GM18858 (cell line): ENCODE measurements around the gene CCDC148.
"Not testable (repeated sequence)": the region's sequence is repeated elsewhere in the genome, so short reads cannot be mapped to it uniquely, and the experiment has no call there.

Source experiments
- ATAC-seq: cut with Tn5 transposase; IDR thresholded peaks from one replicate; pipeline ENCODE4 v1.9.1; 2021; ENCODE audit not compliant: unreplicated experiment

Gene CCDC148

DNA sequence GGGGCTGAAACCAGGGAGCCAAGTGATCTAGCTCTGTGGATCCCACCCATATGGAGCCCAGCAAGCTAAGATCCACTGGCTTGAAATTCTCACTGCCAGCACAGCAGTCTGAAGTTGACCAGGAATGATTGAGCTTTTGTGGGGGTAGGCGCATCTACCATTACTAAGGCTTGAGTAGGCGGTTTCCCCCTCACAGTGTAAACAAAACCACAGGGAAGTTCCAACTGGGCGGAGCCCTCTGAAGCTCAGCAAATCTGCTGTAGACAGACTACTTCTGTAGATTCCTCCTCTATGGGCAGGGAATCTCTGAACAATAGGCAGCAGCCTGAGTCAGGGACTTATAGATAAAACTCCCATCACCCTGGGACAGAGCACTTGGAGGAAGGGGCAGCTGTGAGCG lies 96.7 kb downstream of the CCDC148 start:
- no peak for ATAC-seq

DNA sequence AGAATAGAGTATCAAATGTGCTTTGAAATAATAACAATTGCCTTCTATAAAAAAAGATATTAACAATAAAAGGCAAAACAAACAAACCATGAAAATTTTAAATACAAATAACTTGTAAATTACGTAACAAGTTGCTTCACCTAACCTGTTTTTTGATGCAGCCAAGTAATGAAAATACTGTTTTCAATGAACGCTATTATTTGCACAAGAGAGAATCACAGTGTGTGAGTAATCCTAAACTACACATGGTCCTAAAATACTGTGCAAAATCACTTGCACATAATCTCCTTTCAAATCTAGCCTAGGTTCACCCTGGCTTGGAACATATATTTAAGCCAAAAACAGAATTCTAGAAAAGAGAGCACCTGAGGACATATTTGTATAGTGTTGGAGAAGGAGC lies 98.9 kb downstream of the CCDC148 start:
- no peak for ATAC-seq

DNA sequence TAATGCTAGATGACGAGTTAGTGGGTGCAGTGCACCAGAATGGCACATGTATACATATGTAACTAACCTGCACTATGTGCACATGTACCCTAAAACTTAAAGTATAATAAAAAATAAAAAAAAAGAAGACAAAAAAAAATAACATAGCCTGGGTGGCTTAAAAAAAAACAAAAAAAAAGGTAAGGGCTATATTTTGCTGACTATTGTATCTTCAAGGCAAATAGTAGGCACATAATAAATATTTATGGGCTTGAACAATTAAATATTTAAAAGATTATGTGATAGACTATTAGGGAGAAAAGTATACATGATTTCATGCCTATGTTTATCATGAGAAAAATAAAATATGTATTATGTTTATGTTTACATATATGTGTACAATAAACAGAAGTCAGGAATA lies 99.4 kb downstream of the CCDC148 start:
- ATAC-seq: no peak

DNA sequence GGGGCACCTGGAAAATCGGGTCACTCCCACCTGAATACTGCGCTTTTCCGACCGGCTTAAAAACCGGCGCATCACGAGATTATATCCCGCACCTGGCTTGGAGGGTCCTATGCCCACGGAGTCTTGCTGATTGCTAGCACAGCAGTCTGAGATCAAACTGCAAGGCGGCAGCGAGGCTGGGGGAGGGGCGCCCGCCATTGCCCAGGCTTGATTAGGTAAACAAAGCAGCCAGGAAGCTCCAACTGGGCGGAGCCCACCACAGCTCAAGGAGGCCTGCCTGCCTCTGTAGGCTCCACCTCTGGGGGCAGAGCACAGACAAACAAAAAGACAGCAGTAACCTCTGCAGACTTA lies 105.1 kb downstream of the CCDC148 start:
- not testable (repeated sequence) for ATAC-seq

- not testable (repeated sequence) for ATAC-seq
These were observed 105.6 kb downstream of the CCDC148 start for GRCh38 chr2:158350751-158351465.

DNA sequence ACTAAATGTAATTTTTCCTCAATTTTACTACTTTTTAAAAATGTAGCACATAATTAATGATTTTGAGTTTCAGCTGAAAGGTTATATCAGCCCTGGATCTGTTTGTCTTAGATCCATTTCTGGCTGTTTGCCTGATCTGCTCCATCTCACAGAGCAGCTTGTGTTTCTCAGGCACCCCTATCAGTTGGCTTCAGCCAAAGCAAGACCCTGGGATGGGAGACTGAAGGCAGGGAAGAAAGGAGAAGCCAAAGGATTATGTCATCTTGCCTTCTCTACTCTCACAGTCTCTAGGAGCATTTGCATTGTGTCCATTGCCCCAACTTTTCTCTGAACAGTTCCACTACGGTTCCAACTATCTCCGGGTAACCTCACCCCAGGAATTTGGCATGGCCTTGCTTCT lies 110.5 kb downstream of the CCDC148 start:
- ATAC-seq: no peak

GRCh38 chr2:158339513-158339912 lies 117.0 kb downstream of the CCDC148 start:
- ATAC-seq: no peak

DNA sequence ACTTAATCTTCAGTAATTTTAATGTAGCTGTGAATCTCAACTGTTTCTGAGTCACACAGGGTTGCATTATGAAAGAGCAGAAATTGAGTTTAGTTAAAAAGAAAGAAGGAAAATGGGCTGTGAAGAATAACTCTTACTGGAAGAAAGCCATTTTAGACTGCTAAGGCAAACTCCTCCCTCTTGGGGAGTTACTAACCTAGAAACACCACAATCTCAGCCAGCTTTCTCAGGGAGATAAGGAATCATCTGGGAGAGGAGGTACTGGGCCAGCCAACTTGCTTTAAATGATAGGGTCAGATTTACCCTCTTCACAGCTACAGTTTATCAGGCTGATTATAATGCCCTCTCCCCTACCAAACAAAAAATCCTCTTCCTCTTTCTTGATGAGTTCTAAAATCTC lies 119.5 kb downstream of the CCDC148 start:
- ATAC-seq: no peak

- not testable (repeated sequence) for ATAC-seq
These were observed 124.8 kb downstream of the CCDC148 start for GRCh38 chr2:158331799-158332198.

GRCh38 chr2:158325782-158326340 lies 130.7 kb downstream of the CCDC148 start:
- ATAC-seq: no peak

DNA sequence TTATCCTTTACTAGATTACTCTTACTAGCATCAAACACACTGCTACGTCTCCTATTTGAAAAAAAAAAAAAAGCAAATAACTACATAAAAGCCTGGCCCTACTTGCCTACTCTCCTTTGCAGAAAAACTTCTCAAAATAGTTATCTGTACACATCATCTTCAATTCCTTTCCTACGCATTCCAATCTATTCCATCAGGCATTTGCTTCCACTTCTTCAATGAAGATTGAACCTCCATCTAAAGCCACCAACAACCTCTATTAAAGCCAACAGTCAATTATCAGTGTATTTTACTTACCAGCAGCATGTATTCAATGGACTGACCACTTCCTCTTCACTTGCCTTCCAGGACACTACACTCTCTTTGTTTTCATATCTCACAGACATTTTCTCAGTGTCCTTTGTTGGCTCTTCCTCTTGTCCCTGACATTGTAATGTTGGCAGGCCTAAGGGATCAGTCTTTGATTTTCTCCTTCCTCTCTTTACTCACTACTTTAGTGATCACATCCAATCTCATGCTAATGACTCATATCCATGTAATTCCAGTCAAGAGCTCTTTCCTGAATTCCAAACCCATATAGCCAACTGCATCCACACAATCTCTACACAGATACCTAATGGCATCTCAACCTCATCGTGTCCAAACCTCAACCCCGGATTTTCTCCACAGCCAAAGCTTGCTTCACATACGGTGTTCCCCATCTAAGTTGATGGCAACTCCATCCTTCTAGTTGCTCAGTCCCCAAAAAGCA lies 131.3 kb downstream of the CCDC148 start:
- no peak for ATAC-seq

DNA sequence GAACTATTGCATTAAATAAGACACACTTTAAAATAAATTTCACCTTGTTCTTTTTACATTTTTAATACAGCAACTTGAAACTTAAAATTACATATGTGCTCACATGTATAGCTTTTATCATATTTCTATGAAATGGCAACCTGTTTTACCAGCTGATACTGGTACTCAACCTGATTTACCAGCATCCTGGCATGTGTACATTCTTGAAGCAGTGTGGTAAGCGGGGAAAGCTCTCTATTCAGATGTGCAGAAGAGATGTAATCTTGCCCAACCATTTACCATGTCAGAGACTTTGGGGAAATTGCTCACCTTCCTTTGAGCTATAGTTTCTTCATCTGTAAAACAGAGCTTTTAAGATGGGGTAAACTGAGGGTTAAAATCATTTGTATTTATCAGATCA lies 133.2 kb downstream of the CCDC148 start:
- no peak for ATAC-seq

GRCh38 chr2:158321264-158321663 lies 135.3 kb downstream of the CCDC148 start:
- ATAC-seq: no peak

GRCh38 chr2:158319269-158319668 lies 137.3 kb downstream of the CCDC148 start:
- no peak for ATAC-seq

DNA sequence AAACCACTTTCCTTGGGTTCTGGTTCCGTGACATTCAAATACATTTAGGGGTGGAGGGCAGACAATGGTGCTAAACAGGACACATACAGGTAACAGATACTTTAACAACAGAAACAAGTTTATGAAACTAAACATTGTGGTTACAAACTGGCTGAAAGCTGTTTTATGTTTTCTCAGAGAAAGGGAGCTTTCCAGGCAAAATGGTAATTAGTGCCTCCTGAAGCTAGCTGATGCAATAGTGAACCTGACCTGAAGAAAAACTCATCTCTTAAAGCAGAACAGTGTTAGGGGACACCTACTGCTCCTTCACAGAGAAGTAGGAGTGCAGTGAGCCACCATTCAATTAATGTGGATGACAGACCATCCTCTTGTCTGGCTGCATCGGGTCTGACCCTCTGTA lies 138.9 kb downstream of the CCDC148 start:
- no peak for ATAC-seq

DNA sequence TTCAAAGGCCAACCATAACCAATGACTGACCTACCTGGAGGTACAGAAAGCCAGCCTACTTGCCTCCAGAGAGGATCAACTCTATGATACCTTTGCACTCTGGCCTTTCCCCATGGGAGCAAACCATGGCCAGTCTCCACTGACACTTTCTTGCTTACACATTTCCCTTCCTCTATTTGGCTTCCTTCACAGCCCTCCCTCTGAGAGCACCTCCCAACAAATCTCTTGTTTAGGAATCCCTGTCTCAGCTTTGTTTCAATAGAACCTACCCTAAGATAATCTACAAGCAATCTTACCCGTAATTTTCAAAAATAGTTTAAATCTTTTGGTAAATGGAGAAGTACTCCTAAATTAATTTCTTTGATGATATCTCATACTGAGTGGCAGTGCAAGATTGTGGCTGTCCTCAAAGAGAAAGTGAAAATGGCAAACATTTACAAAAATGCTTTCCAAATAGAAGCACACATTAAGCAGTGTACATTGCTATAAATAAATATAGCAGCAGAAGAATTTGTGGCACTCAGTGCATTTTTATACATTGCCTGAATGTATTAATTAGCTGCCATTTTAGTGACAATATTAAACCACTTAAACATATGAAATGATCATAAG lies 140.6 kb downstream of the CCDC148 start:
- peak; percentile 38 for ATAC-seq

DNA sequence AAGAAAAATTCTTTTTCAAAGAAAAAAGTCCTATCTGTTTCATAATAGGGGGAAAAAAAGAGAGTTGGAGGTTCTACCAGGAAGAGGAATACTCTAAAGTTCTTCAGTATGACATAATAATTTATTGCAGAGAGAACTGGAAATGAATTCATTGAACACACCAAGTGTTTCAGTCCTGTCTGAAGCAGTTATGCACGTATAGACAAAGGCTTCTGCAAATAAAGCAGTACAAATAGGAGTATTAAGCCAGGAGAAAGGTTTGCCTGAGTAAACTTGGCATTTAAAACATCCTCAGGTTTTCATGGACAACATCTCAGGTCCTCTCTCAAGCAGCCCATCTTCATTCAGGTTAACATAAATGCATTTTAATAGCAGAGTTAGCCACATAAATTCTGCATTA lies 141.6 kb downstream of the CCDC148 start:
- no peak for ATAC-seq

DNA sequence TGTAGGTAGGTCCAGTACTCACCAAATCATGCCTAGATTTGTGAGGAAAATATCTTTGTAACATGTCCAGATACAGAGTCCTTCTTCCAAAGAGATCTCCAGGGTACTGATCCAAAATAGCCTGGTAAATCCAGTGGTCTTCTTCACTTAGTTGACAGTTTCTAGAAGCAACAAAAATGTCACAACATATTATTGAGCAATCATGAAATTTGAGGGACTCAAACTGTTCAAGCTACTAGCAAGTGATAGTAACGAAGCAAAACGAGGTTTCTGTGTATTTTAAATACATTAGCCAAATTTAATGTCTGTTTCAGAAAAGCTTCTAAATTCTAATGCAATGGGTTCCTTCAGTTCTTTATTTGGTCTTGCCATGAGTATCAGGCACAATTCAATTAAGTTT lies 142.8 kb downstream of the CCDC148 start:
- no peak for ATAC-seq

- ATAC-seq: no peak
These were observed 143.6 kb downstream of the CCDC148 start for GRCh38 chr2:158312981-158313380.

- ATAC-seq: not testable (repeated sequence)
These were observed 146.1 kb downstream of the CCDC148 start for GRCh38 chr2:158310407-158310806.

DNA sequence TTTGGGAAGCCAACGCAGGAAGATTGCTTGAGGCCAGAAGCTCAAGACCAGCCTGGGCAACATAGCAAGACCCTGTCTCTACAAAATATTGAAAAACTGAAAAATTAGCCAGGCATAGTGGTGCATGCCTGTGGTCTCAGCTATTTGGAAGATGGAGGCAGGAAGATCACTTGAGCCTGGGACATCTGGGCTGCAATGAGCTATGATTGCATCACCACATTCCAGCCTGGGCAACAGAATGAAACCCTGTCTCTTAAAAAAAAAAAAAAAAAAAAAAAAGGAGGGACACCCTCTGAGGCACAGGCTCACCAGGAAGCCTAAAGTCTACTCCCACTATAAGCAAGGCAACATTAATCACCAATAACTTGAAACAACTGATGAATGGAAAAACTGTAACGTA lies 151.1 kb downstream of the CCDC148 start:
- ATAC-seq: no peak

DNA sequence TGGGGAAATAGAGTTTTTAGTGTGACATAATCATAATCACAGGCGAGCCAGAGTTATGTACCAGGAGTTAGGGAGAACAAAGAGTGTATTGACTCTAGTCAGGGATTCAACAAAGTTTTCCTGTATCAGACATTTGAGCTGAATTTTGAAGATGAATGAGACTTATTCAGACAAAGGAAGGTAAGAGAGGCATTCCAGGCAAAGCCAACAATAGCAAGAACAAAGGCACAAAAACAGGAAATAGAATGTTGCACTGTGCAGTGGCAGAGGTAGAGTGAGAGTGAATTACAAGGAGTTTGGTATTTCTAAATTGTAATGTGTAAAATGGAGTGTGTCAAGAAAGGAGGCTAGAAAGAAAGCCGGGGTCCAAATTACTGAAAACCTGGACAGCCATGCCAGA lies 156.2 kb downstream of the CCDC148 start:
- no peak for ATAC-seq
